ENCODE results near the gene AFP.

GRCh38 chr4:73409978-73410548 lies 26.0 kb upstream of the AFP start:
- TF ChIP-seq CTCF (IDR thresholded peaks at IDR 0.05) (no peak), EZH2 (IDR thresholded peaks at IDR 0.05) (no peak), EZH2phosphoT487 (IDR thresholded peaks at IDR 0.05) (no peak)
